ENCODE measurements around the gene TST. TPM values are rescaled to one million over a fixed set of nuclear protein-coding genes. Genes with fewer than 3 reads are reported as not detected.

The TST gene
- polyA plus RNA-seq, 1 donor (not counting 4 experiments of a cell fraction or from before 2014, with no cell fraction given), result 19.9 TPM

DNA sequence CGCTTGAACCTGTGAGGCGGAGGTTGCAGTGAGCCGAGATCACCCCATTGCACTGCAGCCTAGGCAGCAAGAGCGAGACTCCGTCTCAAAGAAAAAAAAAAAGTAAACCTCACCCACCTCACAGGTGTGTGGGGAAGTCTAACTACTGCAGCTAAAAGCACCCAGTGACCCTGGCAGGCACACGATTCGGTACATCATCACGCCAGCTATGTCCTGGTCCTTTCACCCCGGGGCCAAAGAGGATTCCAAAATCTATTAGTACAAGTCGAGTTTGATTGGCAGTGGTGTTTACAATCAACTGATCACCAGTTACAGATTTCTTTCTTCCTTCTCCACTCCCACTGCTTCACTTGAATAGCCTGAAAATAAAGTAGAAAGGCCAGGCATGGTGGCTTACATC, 6.3 kb downstream of the TST start:
- no peak overlapping the region for H3K9ac ChIP-seq (ENCODE audit: control insufficient read depth, extremely low read depth, insufficient read depth, low read length)
- TF ChIP-seq EZH2 (IDR thresholded peaks at IDR 0.05; ENCODE audit: low read length), result no peak
- TF ChIP-seq, protein P1, sequence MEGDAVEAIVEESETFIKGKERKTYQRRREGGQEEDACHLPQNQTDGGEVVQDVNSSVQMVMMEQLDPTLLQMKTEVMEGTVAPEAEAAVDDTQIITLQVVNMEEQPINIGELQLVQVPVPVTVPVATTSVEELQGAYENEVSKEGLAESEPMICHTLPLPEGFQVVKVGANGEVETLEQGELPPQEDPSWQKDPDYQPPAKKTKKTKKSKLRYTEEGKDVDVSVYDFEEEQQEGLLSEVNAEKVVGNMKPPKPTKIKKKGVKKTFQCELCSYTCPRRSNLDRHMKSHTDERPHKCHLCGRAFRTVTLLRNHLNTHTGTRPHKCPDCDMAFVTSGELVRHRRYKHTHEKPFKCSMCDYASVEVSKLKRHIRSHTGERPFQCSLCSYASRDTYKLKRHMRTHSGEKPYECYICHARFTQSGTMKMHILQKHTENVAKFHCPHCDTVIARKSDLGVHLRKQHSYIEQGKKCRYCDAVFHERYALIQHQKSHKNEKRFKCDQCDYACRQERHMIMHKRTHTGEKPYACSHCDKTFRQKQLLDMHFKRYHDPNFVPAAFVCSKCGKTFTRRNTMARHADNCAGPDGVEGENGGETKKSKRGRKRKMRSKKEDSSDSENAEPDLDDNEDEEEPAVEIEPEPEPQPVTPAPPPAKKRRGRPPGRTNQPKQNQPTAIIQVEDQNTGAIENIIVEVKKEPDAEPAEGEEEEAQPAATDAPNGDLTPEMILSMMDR (optimal IDR thresholded peaks at IDR 0.05 in 1 of 3, IDR thresholded peaks at IDR 0.05 in 1 of 3, conservative IDR thresholded peaks at IDR 0.05 in 1 of 3; ENCODE audit: extremely low read depth in 1 of 3, insufficient read depth in 2 of 3, low read length in 3 of 3), result no peak
- H3K79me2 ChIP-seq (ENCODE audit: control insufficient read depth, insufficient read depth, low read length), result no peaks in the 10 kb centered on the region
- no peaks in the 10 kb centered on the region for H3K9me3 ChIP-seq (ENCODE audit: control insufficient read depth, low read depth, low read length)
- no peak overlapping the region for H2AFZ ChIP-seq (ENCODE audit: control insufficient read depth, low read length)
- no peak overlapping the region for H3K27ac ChIP-seq (ENCODE audit: control insufficient read depth, insufficient read depth, low read length)
- no peak overlapping the region for H3K4me2 ChIP-seq (ENCODE audit: control insufficient read depth, extremely low read depth, insufficient read depth, low read depth, low read length)
- H3K36me3 ChIP-seq (ENCODE audit: control insufficient read depth in 2 of 2, extremely low read depth in 1 of 2, insufficient read depth in 2 of 2, low read length in 2 of 2), result peaks cover 0 to 3% of the 10 kb centered on the region in 2 experiments
- dilution Hi-C loops (cut with MboI; ENCODE audit: extremely low pct_ligation_motif_present, low sequenced_read_pairs), result no loop called here
- peaks cover 5% of the 10 kb centered on the region for H3K27me3 ChIP-seq (ENCODE audit: control insufficient read depth, extremely low read depth, insufficient read depth, low read length)
- H3K4me1 ChIP-seq (ENCODE audit: control insufficient read depth, extremely low read depth, insufficient read depth, low read length), result no peaks in the 10 kb centered on the region
- H3K4me3 ChIP-seq (ENCODE audit: control insufficient read depth in 2 of 3, extremely low read depth in 1 of 3, insufficient read depth in 2 of 3, low read depth in 1 of 3, low read length in 3 of 3), result no peak overlapping the region
- no peaks in the 10 kb centered on the region for H3K9me1 ChIP-seq (ENCODE audit: control insufficient read depth, extremely low read depth, insufficient read depth, low read length)
- no peaks in the 10 kb centered on the region for H4K20me1 ChIP-seq (ENCODE audit: control insufficient read depth, extremely low read depth, insufficient read depth, low read length)
- FAIRE-seq (no peak), DNase-seq (ENCODE audit: low read depth, low spot score) (no peak)

DNA sequence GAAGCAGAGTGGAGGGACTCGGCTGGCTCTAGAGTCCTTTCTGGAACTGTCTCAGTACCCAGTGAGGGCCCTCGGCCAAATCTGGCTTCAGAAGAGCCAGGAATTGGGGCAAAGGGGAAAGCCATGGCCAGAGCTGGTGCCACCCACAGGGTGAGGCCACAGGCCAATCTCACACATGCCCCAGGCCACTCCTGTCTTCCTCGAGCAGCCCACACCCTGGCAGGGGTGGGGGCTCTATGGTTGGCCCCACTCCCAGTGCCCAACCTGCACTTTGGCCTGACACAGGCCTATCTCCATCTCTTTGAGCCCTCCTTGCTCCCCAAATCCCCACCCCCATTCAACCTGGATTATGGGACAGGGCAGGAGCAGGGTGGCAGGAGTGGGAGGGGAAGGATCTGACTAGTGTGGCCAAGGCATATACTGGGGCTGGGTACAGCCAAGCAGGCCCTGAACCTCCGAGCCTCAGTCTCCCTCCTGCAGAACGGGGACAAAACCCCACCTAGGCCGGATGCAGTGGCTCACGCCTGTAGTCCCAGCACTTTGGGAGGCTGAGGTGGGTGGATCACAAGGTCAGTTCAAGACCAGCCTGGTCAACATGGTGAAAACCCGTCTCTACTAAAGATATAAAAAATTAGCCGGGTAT, 6.9 kb downstream of the TST start:
- H3K4me2 ChIP-seq (ENCODE audit: control insufficient read depth, extremely low read depth, insufficient read depth, low read depth, low read length), result no peak overlapping the region
- dilution Hi-C loops (cut with MboI; ENCODE audit: extremely low pct_ligation_motif_present, low sequenced_read_pairs), result no loop called here

More for the DNA sequence above, 6.9 kb downstream of the TST start:
- no peak for TF ChIP-seq EZH2 (IDR thresholded peaks at IDR 0.05; ENCODE audit: low read length)
- TF ChIP-seq, protein P1 (optimal IDR thresholded peaks at IDR 0.05 in 1 of 3, IDR thresholded peaks at IDR 0.05 in 1 of 3, conservative IDR thresholded peaks at IDR 0.05 in 1 of 3; ENCODE audit: extremely low read depth in 1 of 3, insufficient read depth in 2 of 3, low read length in 3 of 3), result no peak
- DNase-seq (ENCODE audit: low read depth, low spot score) (no peak), FAIRE-seq (no peak)
- Histone ChIP-seq H3K79me2 (ENCODE audit: control insufficient read depth, insufficient read depth, low read length) (no peaks in the 10 kb centered on the region), H2AFZ (ENCODE audit: control insufficient read depth, low read length) (no peak overlapping the region), H4K20me1 (ENCODE audit: control insufficient read depth, extremely low read depth, insufficient read depth, low read length) (no peaks in the 10 kb centered on the region), H3K9me1 (ENCODE audit: control insufficient read depth, extremely low read depth, insufficient read depth, low read length) (no peaks in the 10 kb centered on the region), H3K27ac (ENCODE audit: control insufficient read depth, insufficient read depth, low read length) (no peak overlapping the region), H3K9me3 (ENCODE audit: control insufficient read depth, low read depth, low read length) (no peaks in the 10 kb centered on the region), H3K9ac (ENCODE audit: control insufficient read depth, extremely low read depth, insufficient read depth, low read length) (no peak overlapping the region), H3K36me3 (ENCODE audit: control insufficient read depth in 2 of 2, extremely low read depth in 1 of 2, insufficient read depth in 2 of 2, low read length in 2 of 2) (no peaks in the 10 kb centered on the region), H3K27me3 (ENCODE audit: control insufficient read depth, extremely low read depth, insufficient read depth, low read length) (peaks cover 5% of the 10 kb centered on the region), H3K4me3 (ENCODE audit: control insufficient read depth in 2 of 3, extremely low read depth in 1 of 3, insufficient read depth in 2 of 3, low read depth in 1 of 3, low read length in 3 of 3) (no peak overlapping the region), H3K4me1 (ENCODE audit: control insufficient read depth, extremely low read depth, insufficient read depth, low read length) (no peaks in the 10 kb centered on the region)
